Right lobe of liver (tissue), 4 donors: Measurements from ENCODE around the gene REM2.

Source experiments
- POLR2A ChIP-seq: fragments of 450-650 bp; IDR thresholded peaks from one replicate; pipeline ENCODE4 v1.6.1; 2017; ENCODE audit warnings: antibody characterized with exemption, mild to moderate bottlenecking
- TF ChIP-seq, protein P1 (sequence below), 4 donors: fragments of 200-600 bp in 3 of 4; fragments of 450-650 bp in 1 of 4; IDR thresholded peaks; one replicate each; pipeline versions ENCODE4 v1.5.1 to v1.8.0; 2016 to 2022; ENCODE audit warnings: antibody characterized with exemption in 4 of 4, mild to moderate bottlenecking in 2 of 4
- donor health status: DM: no; HTN: no; CAD: no.
- donor health status: DM: no; HTN: no; CAD: no.
- donor health status: DM: no; HTN: yes; CAD: no.

- TF ChIP-seq POLR2A, result no peak
- TF ChIP-seq, protein P1, sequence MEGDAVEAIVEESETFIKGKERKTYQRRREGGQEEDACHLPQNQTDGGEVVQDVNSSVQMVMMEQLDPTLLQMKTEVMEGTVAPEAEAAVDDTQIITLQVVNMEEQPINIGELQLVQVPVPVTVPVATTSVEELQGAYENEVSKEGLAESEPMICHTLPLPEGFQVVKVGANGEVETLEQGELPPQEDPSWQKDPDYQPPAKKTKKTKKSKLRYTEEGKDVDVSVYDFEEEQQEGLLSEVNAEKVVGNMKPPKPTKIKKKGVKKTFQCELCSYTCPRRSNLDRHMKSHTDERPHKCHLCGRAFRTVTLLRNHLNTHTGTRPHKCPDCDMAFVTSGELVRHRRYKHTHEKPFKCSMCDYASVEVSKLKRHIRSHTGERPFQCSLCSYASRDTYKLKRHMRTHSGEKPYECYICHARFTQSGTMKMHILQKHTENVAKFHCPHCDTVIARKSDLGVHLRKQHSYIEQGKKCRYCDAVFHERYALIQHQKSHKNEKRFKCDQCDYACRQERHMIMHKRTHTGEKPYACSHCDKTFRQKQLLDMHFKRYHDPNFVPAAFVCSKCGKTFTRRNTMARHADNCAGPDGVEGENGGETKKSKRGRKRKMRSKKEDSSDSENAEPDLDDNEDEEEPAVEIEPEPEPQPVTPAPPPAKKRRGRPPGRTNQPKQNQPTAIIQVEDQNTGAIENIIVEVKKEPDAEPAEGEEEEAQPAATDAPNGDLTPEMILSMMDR (IDR thresholded peaks at IDR 0.05), result no peak
Observed at GRCh38 chr14:22928237-22929103, 45.4 kb downstream of the REM2 start.
